HG03565 (cell line): ENCODE data around the gene NAA20.
A peak's percentile ranks its signal among the peaks of the same experiment; 100 is the strongest.

Experiments used
- ATAC-seq: cut with Tn5 transposase; IDR thresholded peaks from one replicate; pipeline ENCODE4 v1.9.1; 2021; ENCODE audit warnings: mild to moderate bottlenecking, moderate library complexity; ENCODE audit not compliant: unreplicated experiment

The NAA20 gene, protein sequence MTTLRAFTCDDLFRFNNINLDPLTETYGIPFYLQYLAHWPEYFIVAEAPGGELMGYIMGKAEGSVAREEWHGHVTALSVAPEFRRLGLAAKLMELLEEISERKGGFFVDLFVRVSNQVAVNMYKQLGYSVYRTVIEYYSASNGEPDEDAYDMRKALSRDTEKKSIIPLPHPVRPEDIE

DNA sequence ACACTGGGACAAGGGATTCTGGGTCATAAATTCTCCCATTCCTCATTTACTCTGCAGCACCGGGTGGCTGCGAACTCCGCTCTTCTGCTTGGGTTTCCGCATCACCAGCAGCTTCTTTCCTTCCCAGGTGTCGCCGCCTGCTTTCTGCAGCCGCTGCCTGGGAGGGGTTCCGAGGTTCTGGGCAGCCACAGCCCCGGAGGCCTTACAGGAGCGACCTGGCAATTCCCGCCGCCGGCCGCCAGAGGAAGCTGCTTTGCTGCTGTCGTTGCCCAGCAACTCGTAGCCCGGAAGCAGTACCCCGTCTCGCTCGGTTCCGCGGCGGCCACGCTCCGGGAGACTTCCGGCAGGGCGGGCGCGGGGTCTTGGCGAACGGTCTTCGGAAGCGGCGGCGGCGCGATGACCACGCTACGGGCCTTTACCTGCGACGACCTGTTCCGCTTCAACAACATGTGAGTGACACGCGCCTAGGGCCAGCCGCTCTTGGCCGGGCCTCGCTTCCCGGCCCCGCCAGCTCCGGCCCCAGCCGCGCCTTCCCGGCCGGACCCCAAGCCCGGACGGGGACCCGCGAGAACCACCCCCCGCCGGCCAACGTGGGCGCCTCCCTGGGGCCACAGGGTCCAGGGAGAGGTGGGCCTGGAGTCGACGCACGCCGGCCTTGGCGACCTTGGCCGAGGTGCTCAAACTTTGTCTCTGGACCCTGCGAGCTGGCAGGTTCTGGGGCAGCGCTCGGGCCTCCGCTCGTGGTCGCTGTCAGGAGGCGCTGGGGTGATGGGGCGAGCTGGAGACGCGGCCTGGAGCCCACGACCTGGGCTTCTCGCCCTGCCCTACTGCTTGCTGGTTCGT is at the start of gene NAA20:
NAA20 (plus strand) TSS at position 362 of the 843 bp plus-strand sequence; CDS start at position 397, 35 bp downstream.
- ATAC-seq: peak; percentile 97

DNA sequence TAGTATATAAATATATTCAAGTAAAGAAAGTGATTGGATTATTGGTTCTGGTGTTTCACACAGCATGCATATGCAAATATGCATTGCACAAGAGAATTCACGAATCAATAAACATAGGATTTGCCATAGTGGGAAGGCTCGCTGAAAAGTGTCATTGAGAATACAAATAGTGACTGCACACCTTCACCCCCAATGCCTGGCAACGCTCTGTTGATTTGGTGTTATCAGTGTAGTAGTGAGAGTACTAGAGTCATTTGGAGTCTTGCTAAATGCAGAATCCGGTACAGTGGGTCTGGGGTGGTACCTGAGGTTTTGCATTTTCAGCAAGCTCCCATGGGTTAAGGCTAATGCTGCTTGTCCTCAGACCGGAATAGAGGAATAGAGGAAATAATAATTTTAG is 49.7 kb upstream of the NAA20 start:
- ATAC-seq: no peak

DNA sequence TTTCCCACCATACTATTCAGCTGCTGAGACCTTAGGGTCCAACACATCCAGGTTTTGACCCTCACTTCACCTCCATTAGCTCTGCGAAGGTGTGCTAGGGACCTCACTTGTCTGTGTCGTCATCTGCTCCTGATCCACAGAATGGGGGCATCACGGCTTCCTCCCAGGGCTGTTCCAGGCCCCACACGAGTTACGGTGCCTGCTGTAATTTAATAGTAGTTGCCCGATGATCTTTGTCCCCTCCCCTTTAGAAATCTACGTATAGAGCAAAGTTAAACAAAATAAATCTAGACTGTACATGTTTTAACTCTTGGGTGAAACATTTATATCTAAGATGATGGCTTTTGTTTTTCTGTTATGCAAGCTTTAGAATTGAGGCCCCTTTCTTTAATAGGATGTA is 49.1 kb upstream of the NAA20 start:
- no peak for ATAC-seq

DNA sequence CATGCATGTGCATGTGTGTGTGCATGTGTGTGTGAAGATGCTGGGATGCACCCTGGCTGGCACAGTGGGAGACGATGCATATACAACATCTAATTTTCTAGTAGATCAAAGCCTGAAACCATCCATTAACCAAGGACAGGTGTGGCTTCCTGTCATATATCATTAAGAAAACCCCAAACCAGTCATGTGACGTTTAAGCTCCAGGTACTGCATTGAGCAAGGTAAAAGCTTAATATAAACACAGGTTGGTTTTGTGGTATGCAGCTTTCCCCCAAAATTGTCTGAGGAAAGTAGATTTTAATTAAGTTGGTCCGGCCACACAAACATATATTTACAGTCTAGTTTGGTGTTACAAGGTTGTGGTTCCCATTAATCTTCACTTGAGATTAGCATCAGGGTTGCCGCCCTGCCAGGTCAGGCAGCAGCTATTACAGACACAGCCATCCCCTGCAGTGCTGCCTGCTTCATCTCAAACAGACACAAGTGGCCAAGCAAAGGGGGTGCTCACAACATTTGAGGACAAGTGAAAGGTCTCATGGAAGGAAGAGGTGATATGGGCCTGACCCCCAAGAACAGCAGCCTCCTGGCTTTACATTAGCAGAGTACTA is 48.6 kb upstream of the NAA20 start:
- no peak for ATAC-seq

DNA sequence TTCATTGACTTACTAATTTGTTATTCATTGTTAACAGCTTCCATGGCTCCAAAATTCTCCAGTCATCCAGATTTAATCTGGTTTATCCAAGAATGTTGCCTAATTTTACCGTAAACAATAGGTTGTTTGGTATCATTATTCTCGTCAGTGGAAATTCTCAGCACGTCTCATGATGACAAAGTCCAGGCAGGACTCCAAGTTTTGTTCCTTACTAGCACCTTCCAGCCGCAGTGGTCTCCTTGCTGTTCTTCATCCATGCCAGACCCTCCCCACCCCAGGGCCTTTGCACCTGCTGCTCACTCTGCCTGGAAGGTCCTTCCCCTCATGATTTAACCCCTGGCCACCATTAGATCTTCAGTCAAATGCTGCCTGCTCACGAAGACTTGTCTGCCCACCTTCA is 48.1 kb upstream of the NAA20 start:
- no peak for ATAC-seq

DNA sequence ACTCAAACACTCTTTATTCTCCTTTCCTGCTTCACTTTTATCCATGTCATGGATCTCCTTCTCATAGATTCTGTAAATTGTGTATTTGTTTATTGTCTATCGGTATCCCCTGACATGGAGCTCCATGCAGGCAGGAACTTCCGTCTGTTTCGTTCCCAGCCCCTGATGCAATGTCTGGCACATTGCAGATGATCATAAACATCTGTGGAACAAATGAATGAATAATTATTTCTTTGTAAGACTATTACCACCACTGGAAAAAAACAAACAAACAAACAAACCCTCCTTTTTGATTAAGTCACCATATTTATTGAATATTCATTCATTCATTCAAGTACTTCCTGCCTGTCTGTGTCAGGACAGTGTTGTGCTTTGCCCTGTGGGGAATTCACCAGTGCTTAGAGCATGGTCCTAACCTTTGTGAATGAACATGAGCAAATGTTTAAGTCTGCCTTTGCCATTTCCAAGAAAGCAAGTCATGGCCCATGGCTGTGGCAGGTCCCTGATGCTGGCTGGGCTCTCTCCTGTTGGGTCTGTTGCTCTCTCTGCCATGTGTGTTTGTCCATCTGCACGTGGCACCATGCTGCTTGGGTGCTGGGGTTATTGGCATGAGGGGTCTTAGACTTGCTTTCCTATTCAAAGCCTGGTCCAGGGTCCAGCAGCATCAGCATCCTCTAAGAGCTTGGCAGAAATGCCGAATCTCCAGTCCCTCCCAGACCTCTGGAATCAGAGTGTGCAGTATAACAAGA is 47.5 kb upstream of the NAA20 start:
- ATAC-seq: no peak

DNA sequence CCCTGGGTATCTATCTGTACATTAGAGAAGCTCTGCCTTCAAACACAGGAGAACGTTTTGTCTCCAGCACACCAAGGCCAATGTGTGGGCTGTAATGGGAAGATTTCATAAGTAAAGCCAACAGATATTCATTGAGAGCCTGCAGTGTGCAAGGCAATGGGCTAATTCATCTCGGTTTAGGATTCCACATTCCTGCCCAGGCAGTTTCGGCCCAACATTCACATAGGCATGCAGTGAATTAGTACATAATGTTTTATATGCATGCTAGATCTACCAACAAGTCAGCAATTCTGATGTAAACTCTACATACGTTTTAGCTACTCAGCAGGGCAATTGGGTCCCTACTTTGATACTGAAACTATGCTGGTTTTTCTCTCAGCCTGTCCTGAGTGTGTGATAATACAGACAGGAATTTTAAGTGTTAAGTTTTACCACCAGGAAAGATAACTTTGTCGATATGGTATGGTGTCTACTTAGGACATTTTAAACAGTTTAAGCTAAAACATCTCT is 46.9 kb upstream of the NAA20 start:
- no peak for ATAC-seq

DNA sequence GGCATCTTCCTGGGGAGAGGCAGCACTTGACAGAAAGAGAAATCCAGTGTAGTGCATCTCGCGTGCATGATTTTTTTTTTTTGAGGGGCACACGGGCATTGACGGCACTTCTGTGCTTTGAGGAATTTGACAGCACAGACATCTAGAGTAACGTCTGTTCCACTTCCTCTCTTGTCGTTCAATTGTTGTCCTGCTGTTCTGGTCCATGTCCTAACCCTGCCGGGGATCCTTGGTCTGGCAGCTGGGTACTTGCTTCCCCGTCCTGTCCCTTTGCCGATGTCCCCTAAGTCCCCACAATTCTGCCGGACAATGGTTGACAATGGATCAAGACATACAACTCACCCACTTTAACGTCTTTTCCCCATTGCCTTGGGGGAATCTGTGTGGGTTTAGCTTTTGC is 46.0 kb upstream of the NAA20 start:
- no peak for ATAC-seq

DNA sequence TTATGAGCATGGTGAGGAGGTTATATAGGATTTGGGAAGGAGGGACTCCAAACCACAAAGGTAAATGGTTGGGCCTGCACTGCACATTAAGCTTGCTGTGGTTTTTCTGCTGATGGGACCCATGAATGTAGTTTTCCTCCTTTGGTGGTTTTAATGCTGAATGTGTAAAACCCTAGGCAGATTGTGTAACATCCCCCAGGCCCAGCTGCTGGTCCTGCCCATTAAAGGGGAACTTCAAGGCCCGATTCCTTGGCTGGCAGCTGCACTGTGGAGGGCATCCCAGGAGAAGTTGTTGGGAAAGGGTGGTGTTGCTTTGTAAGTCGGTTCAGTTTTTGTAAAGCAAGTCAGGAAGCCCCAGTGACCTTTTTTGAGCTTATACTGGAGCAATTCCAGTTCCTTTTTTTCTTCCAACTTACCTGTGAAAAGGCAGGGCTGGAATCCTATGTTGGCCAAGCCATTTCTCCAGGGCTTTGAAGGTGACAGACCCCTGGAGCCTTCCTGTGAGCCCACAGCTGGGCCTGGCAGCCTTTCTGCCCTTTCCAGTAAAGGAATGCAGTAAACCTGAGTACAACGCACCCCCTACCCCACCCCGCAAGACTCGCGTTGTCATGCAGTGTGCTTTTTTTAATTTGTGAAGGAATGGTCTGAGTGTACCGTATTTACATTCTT is 43.1 kb upstream of the NAA20 start:
- no peak for ATAC-seq

DNA sequence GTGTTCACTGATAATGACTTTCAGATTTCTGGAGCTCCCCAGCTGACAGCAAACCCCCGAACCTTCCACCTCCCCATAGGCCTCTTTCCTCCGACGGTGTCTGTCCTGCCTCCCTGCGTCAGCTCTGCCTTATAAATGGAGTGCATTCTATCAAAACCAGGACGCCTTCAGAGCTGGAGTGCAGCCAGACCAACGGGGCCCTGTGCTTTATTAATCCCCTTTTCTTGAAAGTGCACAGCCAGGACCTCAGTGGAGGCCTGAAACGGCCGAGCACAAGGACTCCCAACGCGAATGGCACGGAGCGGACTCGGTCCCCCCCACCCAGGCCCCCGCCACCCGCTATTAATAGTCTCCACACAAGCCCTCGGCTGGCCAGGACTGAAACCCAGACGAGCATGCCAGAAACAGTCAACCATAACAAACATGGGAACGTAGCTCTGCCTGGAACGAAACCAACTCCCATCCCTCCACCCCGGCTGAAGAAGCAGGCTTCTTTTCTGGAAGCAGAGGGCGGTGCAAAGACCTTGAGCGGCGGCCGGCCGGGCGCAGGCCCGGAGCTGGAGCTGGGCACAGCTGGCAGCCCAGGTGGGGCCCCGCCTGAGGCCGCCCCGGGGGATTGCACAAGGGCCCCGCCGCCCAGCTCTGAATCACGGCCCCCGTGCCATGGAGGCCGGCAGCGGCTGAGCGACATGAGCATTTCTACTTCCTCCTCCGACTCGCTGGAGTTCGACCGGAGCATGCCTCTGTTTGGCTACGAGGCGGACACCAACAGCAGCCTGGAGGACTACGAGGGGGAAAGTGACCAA is 42.3 kb upstream of the NAA20 start:
- ATAC-seq: no peak

DNA sequence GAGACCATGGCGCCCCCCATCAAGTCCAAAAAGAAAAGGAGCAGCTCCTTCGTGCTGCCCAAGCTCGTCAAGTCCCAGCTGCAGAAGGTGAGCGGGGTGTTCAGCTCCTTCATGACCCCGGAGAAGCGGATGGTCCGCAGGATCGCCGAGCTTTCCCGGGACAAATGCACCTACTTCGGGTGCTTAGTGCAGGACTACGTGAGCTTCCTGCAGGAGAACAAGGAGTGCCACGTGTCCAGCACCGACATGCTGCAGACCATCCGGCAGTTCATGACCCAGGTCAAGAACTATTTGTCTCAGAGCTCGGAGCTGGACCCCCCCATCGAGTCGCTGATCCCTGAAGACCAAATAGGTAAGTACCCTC is 41.7 kb upstream of the NAA20 start:
- no peak for ATAC-seq

DNA sequence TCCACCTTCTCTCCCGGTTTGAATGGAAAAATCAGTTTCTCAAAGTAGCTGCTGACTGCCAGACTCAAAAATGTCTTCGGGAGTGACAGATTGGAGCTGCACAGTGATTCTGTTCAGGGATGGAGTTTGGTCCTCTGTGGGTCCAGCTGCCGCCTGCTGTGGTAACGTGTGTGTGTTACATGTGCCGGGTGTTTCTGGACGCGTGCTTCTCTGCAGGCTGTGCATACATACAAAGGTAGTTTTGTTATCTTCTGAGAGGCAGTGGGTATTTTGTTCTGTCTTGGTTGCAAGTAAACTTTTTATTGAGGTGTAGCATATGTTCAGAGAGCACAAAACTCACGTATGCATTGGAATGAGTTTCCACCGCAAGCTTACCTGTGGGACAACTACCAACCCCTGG is 41.3 kb upstream of the NAA20 start:
- no peak for ATAC-seq

DNA sequence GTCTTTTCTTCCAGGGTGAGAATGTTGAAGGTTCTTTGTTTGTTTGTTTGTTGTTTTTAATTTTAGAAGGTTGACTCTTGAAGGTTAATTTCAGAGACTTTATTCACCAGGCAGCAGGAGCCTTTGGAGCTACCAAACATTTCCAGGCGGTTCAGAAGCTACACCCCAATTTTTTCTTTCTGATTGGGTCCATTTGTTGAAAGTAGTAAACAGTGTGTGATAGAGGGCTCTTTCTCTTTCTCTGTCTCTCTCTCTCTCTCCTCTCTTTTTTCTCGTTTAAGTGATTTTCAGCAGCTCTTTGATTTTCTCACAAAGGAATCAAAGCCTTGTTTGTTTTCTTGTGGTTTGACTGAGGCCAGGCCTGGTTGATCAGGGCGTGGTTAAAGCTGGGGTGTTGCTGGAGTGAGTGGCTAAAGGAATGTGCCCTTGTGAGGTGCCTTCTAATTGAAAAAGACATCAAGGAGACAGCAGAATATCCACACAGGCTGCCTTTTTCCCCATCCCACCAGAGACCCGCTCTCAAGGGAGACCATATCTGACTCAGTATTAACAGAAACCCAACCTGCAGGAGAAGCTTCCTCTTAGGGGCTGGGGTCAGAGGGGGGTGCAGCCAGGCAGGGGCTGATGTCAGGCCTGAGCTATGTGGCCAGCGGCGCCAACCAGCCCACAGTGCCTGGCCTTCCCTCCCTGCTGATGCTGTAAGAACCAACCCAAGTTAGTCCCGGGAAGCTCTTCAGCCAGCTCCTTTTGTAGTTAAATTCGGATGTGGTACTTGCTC is 40.4 kb upstream of the NAA20 start:
- ATAC-seq: no peak

DNA sequence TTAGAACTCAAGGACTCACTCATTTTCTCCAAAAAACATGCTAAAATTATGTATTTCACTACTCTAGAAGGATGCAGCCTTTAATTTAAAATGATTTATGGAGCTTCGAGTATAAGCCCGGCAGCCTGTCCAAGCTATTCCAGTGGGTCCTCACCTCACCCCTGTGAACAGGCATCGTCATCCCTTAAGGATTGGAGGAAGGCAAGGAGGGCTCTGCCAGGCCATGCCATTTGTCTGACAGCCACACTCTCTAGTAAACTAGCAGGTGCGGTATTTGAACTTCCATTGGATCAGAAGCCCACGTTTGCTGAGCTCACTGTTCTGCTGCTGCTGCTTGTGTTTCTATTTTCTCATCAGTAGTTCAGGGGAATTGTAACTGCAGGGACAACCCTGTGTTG is 39.8 kb upstream of the NAA20 start:
- no peak for ATAC-seq

DNA sequence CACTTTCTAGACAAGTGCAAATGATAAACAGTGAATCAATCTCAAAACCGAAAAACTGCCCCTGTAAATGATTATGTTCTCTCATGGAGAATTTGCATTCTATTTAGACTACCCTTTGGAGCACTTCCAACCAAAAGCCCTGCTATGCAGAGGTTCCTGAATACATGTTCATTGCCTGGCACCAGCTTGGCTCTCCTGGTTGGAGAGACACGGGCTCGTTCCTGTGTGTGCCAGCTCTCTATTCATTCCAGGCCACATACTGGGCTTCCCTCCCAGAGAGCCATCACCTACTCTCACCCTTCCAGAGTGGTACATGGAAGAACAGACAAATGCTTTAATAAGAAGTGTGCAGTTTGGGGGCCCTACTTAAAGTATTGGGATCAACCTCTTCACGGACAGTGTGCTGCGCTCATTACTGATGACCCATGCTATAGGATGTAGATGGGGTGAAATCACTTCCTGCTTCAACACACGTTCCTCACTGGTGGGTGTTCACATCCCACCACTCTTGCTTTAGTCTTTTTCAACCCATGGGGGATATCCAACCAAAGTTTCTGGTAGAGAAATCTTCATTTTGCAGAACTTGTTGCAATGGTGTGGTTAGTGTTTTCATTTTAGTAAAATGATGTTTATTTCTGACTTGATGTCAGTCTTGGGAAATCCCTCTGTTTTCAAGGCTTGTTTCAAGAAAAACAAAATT is 38.5 kb upstream of the NAA20 start:
- no peak for ATAC-seq

DNA sequence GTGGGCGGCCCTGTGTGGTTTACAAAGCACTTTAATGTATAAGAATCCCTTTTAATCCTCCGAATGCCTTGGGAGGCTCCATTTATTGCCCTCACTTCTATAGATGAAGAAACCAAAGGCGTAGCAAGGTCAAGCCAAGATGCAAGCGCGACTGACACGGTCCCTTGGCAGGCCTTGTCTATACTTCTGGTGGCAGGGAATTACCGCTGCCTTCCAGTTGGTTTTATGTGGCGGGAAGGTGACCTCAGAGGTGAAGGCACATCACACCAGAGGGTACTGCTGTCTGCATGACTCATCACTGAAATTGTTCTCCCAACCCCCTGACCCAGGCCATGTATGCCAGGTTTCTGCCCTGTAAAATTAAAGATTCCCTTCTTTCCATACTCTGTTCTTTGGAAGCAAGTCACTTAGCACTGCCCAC is 36.1 kb upstream of the NAA20 start:
- ATAC-seq: no peak

DNA sequence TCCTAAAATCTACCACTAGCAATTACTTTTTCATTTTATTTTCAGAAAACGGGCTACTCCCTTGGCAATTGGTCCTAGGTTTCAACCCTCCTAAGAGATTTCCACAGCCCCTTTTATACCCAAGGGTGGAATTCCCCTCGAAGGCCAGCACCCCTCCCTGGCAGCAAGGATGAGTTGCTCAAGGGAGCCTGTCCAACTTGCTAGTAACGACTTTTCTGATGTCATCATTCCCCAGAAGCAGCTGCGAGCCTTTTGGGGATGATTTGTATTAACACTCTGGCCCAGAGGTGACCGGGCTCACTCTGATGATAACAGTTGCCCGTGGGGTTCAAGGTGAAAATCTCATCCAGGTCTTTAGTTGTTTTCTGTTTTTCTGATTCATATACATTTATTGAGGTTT is 30.7 kb upstream of the NAA20 start:
- ATAC-seq: no peak

DNA sequence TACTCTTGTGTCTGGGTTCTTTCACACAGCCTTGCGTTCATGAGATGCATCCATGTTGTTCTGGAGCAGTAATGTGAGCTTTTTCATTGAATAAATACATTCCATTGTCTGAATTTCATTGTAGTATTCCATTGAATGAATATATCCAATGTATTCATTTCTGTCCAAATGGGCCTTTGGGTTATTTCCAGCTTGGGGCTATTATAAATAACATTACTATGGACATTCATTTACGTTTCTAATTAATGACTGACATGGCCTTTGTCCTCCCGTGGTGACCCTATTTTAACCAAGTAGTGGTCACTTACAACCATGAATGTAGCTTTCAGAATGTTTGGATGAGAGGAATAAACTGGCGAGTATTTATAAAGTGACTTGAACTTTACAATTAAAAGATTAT is 30.1 kb upstream of the NAA20 start:
- no peak for ATAC-seq

DNA sequence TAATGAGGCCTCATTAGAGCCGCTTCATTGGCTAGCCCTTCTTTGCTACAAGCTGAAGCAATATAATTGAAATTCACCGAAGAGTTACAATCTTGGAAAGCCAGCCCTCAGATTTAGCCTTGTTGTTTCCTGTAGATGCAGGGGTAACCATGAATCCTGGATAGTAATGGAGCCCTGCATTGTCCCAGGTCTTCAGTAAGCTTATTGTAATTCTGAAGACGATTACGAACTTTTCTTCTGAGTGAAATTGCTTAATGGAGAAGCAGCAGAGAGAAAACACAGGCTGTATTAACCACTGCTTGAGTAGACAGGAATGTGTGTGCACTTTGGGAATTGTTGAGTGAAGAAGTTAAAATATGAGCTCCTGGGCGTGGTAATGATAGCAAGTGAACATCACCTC is 26.3 kb upstream of the NAA20 start:
- ATAC-seq: no peak
